HepG2 (cell line): ENCODE measurements around the gene ECD. TPM values are rescaled to one million over a fixed set of nuclear protein-coding genes. Genes with fewer than 3 reads are reported as not detected.

Source experiments
- ATAC-seq: fragments of 200-7000 bp; cut with Tn5 transposase; 3 replicates; pipeline ENCODE4 v1.9.1; 2020; ENCODE audit warnings: mild to moderate bottlenecking, moderate library complexity
- BruUV-seq: library from RNA; stranded (reverse); fragments of 400-500 nt; replicated peaks from 2 replicates; lab custom pipeline; 2021; lab: Mats Ljungman, UMichigan
- CTCF ChIA-PET: fragments of 300-600 bp; formaldehyde crosslinking; extraction: SDS; loops from one replicate; lab custom pipeline; 2021; ENCODE audit warnings: low total read pairs, inconsistent platforms, low intra/inter-chr PET ratio; lab: Yijun Ruan, JAX
- POLR2A ChIA-PET: fragments of 350-600 bp; sonication (Branson Sonifier 250); formaldehyde crosslinking; loops from one replicate; lab custom pipeline; 2020; ENCODE audit warnings: antibody characterized with exemption, inconsistent platforms; lab: Yijun Ruan, JAX
- DNase-seq: peaks from one replicate; pipeline ENCODE4 v3.0.0-alpha.2; 2015; ENCODE audit warnings: low spot score
- FAIRE-seq: peaks from 3 replicates; lab custom pipeline; 2011; peaks lifted over from hg19 to GRCh38; lab: Jason Lieb, UNC
- H2AFZ ChIP-seq: one replicate; pipeline ENCODE4 v1.6.1; 2011; ENCODE audit warnings: low read length, inconsistent platforms
- H3K27ac ChIP-seq: fragments of 300-600 bp; 3 replicates; pipeline ENCODE4 v1.8.0; 2011; ENCODE audit warnings: mixed run types, mild to moderate bottlenecking, mixed read lengths, low read length, inconsistent platforms; ENCODE audit not compliant: insufficient read depth; ENCODE audit errors: extremely low read length
- H3K27me3 ChIP-seq, 2 experiments: fragments of 200-600 bp in 1 of 2; 2 replicates in 1 of 2; 3 replicates in 1 of 2; pipeline versions ENCODE4 v1.6.0 to v1.8.0; 2011; ENCODE audit warnings: low read length in 2 of 2, mild to moderate bottlenecking in 2 of 2, moderate library complexity in 2 of 2, inconsistent platforms in 1 of 2; ENCODE audit not compliant: insufficient read depth in 2 of 2, control insufficient read depth in 1 of 2
- H3K36me3 ChIP-seq, 2 experiments: fragments of 200-600 bp in 1 of 2; replicated peaks in 1 of 2; 2 replicates in 1 of 2; 3 replicates in 1 of 2; pipeline versions ENCODE4 v1.5.1 to v1.8.0; 2011; ENCODE audit warnings: low read length in 2 of 2, inconsistent platforms in 1 of 2; ENCODE audit not compliant: insufficient read depth in 2 of 2, control insufficient read depth in 1 of 2
- H3K4me1 ChIP-seq: 2 replicates; pipeline ENCODE4 v1.5.1; 2012; ENCODE audit warnings: low read length, inconsistent platforms; ENCODE audit not compliant: insufficient read depth
- H3K4me2 ChIP-seq: 2 replicates; pipeline ENCODE4 v1.6.0; 2011; ENCODE audit warnings: low read depth, low read length, inconsistent platforms
- H3K4me3 ChIP-seq, 3 experiments: fragments of 200-600 bp in 1 of 3; sonication (generic), shearing (Covaris generic) in 1 of 3; replicated peaks in 1 of 3; 2 replicates each; pipeline ENCODE4 v1.5.1; 2011 to 2016; ENCODE audit warnings: low read length in 3 of 3, inconsistent platforms in 2 of 3, low read depth in 2 of 3, mild to moderate bottlenecking in 2 of 3, control low read depth in 1 of 3, mixed read lengths in 1 of 3; ENCODE audit not compliant: insufficient read depth in 1 of 3
- H3K79me2 ChIP-seq: one replicate; pipeline ENCODE4 v1.6.1; 2011; ENCODE audit warnings: low read length, inconsistent platforms; ENCODE audit not compliant: insufficient read depth
- H3K9ac ChIP-seq: 2 replicates; pipeline ENCODE4 v1.6.0; 2011; ENCODE audit warnings: mild to moderate bottlenecking, low read depth, low read length, inconsistent platforms; ENCODE audit not compliant: insufficient read depth
- H3K9me3 ChIP-seq: 2 replicates; pipeline ENCODE4 v1.5.1; 2012; ENCODE audit warnings: mild to moderate bottlenecking, low read length
- H4K20me1 ChIP-seq: 2 replicates; pipeline ENCODE4 v1.6.0; 2011; ENCODE audit warnings: inconsistent platforms, mild to moderate bottlenecking, low read length, moderate library complexity; ENCODE audit not compliant: insufficient read depth
- HDAC2 ChIP-seq: sonication (generic); formaldehyde crosslinking; IDR thresholded peaks from 2 replicates; pipeline ENCODE4 v1.4.0; 2020; ENCODE audit warnings: missing genetic modification reagents
- HNF1A ChIP-seq, 2 experiments: sonication (generic) in 1 of 2; formaldehyde crosslinking in 1 of 2; IDR thresholded peaks; 2 replicates each; pipeline versions ENCODE4 v1.4.0 to v1.6.1; 2016 to 2020; ENCODE audit warnings: borderline replicate concordance in 1 of 2, low read depth in 1 of 2, mild to moderate bottlenecking in 1 of 2, missing genetic modification reagents in 1 of 2
- RBM39 ChIP-seq: fragments of 200-400 bp; formaldehyde crosslinking; IDR thresholded peaks from one replicate; pipeline ENCODE4 v1.6.1; 2018; ENCODE audit warnings: antibody characterized with exemption, mild to moderate bottlenecking, low read depth, low read length; ENCODE audit not compliant: poor library complexity, severe bottlenecking
- ZNF121 ChIP-seq: sonication (generic); formaldehyde crosslinking; IDR thresholded peaks from 2 replicates; pipeline ENCODE4 v1.5.0; 2020; ENCODE audit warnings: mild to moderate bottlenecking, missing genetic modification reagents
- ZNF124 ChIP-seq: sonication (generic); formaldehyde crosslinking; IDR thresholded peaks from 2 replicates; pipeline ENCODE4 v1.4.0; 2020; ENCODE audit warnings: missing genetic modification reagents
- WGBS: methylation state at CpG from one replicate; pipeline ENCODE4 v1.1.6; 2017; ENCODE audit warnings: low lambda C conversion rate; 5-methylcytosine and 5-hydroxymethylcytosine counted together
- in situ Hi-C: cut with HindIII; loops from 2 replicates; pipeline ENCODE4 v1.10.0; 2017; ENCODE audit warnings: low pct_unique_long_range_greater_than_20kb; ENCODE audit not compliant: extremely low pct_ligation_motif_present
- intact Hi-C: fragments of 100-400 bp; cut with micrococcal nuclease; formaldehyde crosslinking; loops from one replicate; pipeline ENCODE4 v1.10.0; 2022; ENCODE audit not compliant: unreplicated experiment
- polyA plus RNA-seq, 8 experiments: library from polyadenylated mRNA; depleted of rRNA in 3 of 8; stranded (reverse) in 7 of 8; unstranded in 1 of 8; fragments of >200 nt; fragmentation: Illumina TruSeq in 4 of 8; extraction: Trizol in 4 of 8; gene quantifications; 2 replicates each; pipeline versions ENCODE4 v1.2.1 to v1.2.3, GENCODE V29; 2011 to 2016; ENCODE audit warnings: low read depth in 4 of 8, missing spikeins in 1 of 8, mixed read lengths in 1 of 8; ENCODE audit not compliant: insufficient read depth in 1 of 8
- total RNA-seq, 5 experiments: library from RNA; depleted of rRNA; stranded (reverse); fragments of >200 nt; fragmentation: Illumina TruSeq; extraction: Trizol; gene quantifications; 2 replicates each; pipeline ENCODE4 v1.2.3, GENCODE V29; 2016; ENCODE audit warnings: low read depth in 1 of 5
- TF ChIP-seq, protein P1 (sequence below): sonication (generic); formaldehyde crosslinking; IDR thresholded peaks from 2 replicates; pipeline ENCODE4 v1.5.1; 2020; ENCODE audit warnings: mild to moderate bottlenecking, missing genetic modification reagents, moderate library complexity

The ECD gene
- total and polyA plus RNA-seq, 2 of the 13 experiments (the other 11 are each of a cell fraction or from before 2014, with no cell fraction given) = 21.5 to 27.6 TPM

GRCh38 chr10:73169320-73169719 is 1.5 kb upstream of the ECD start:
- Histone ChIP-seq H3K4me1 (peaks cover 15% of the 10 kb centered on the region), H3K4me3 (no peak overlapping the region), H3K9me3 (no peaks in the 10 kb centered on the region), H3K36me3 (0 out of 5 replicates have a peak, but pooled peaks cover 0 to 3% of the 10 kb centered on the region in 2 experiments), H2AFZ (no peak overlapping the region), H3K27ac (no peak overlapping the region), H4K20me1 (no peaks in the 10 kb centered on the region), H3K4me2 (peak overlapping the region; percentile 85; the same call in 1 of the 2 replicates), H3K79me2 (peaks cover 31% of the 10 kb centered on the region), H3K27me3 (no peaks in the 10 kb centered on the region; a peak in 1 of 5 replicates), H3K9ac (no peak overlapping the region)
- in situ Hi-C loops (no loop called here), intact Hi-C loops (loop anchor here (2.0 kb wide), 3 partner anchors 49 to 77 kb away; partner anchors contain the start of genes DNAJC9 and P4HA1)
- no peak for FAIRE-seq
- BruUV-seq = no TSS peak
- TF ChIP-seq ZNF124 (no peak), ZNF121 (peak; percentile 75), RBM39 (no peak), HNF1A (IDR thresholded peaks at IDR 0.05; ENCODE audit: low read depth) (no peak), HNF1A (CRISPR knock-in tag; IDR thresholded peaks at IDR 0.05; ENCODE audit: borderline replicate concordance) (no peak), HDAC2 (CRISPR knock-in tag) (no peak)
- TF ChIP-seq, protein P1, sequence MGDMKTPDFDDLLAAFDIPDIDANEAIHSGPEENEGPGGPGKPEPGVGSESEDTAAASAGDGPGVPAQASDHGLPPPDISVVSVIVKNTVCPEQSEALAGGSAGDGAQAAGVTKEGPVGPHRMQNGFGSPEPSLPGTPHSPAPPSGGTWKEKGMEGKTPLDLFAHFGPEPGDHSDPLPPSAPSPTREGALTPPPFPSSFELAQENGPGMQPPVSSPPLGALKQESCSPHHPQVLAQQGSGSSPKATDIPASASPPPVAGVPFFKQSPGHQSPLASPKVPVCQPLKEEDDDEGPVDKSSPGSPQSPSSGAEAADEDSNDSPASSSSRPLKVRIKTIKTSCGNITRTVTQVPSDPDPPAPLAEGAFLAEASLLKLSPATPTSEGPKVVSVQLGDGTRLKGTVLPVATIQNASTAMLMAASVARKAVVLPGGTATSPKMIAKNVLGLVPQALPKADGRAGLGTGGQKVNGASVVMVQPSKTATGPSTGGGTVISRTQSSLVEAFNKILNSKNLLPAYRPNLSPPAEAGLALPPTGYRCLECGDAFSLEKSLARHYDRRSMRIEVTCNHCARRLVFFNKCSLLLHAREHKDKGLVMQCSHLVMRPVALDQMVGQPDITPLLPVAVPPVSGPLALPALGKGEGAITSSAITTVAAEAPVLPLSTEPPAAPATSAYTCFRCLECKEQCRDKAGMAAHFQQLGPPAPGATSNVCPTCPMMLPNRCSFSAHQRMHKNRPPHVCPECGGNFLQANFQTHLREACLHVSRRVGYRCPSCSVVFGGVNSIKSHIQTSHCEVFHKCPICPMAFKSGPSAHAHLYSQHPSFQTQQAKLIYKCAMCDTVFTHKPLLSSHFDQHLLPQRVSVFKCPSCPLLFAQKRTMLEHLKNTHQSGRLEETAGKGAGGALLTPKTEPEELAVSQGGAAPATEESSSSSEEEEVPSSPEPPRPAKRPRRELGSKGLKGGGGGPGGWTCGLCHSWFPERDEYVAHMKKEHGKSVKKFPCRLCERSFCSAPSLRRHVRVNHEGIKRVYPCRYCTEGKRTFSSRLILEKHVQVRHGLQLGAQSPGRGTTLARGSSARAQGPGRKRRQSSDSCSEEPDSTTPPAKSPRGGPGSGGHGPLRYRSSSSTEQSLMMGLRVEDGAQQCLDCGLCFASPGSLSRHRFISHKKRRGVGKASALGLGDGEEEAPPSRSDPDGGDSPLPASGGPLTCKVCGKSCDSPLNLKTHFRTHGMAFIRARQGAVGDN (CRISPR knock-in tag) = no peak
- POLR2A ChIA-PET = interaction anchor here (1.3 to 3.2 kb wide), 2 partner anchors 37 to 78 kb away, joined by 4 to 20 read pairs; partner anchors contain the start of gene DNAJC9
- 90% methylated on average over 3 of the region's 3 CpGs for WGBS
- ATAC-seq = no peak
- CTCF ChIA-PET = no interaction called here
- DNase-seq = no peak
